GM21717 (cell line): Measurements from ENCODE around the gene GNPAT.

Source experiments
- ATAC-seq: cut with Tn5 transposase; IDR thresholded peaks from one replicate; pipeline ENCODE4 v1.9.1; 2021; ENCODE audit warnings: mild to moderate bottlenecking, moderate library complexity; ENCODE audit not compliant: unreplicated experiment

The GNPAT gene

DNA sequence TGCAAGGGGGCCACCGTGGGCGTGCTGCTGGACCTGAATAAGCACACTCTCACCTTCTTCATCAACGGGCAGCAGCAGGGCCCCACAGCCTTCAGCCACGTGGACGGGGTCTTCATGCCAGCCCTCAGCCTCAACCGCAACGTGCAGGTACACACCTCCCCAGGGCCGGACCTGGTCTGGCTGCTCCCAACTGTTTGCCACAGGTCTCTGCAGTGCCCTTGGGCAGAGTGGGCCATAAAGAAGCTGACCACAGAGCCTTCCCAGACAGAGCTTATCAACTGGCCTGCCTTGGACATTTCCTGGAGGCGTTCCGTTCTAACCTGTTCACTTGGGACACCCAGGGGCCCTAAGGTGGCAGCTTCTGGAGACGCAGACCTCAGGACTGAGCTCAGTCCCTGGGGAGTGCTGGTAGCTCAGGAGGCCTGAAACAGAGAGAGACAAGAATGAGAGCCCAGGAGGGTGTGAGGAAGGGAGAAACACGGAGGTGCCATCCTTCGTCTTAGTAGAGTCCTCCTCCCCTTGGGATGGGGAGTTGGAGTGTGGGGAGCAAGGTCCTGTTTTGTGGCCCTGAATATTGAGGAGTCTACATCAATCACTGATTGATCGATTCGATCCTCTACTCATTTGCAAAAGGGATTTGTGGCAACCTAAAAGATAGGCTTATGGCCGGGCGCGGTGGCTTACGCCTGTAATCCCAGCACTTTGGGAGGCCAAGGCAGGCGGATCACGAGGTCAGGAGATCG is 27.0 kb upstream of the GNPAT start:
- ATAC-seq: no peak

GRCh38 chr1:231214918-231215680 is 25.9 kb upstream of the GNPAT start:
- ATAC-seq: peak; percentile 39

DNA sequence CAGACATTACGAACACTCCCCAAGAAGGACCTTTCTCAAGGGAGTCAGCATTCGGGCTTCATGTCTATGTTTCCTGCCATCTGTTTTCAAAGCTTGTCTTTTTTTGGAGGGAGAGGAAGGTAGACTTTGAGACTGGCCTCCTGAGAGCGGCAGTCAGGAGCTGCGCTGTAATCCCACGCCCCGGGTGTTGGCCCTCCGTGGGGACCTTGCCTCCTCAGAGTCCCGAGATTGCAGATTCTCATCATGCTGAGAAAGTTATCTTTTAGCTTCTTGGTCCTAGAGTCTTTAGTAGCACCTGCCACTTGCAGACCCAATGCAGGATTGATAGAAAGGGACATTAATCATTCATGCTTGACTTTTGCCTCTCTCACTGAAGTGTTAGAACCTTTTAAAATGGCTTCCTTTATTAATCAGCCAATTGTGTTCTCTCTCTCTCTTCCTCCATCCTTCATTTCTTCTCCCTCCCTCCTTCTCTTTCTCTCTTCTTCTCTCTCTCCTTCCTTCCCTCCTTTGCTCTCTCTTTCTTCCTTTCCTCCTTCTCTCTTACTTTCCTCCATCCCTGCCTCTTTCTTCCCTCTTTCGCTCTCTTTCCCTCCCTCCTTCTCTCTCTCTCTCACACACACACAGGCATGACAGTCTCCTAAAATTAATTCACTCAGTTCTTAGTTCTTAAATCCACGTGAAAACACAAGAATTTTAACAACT is 25.2 kb upstream of the GNPAT start:
- ATAC-seq: no peak

- ATAC-seq: no peak
These were observed 24.5 kb upstream of the GNPAT start for GRCh38 chr1:231216498-231216897.

DNA sequence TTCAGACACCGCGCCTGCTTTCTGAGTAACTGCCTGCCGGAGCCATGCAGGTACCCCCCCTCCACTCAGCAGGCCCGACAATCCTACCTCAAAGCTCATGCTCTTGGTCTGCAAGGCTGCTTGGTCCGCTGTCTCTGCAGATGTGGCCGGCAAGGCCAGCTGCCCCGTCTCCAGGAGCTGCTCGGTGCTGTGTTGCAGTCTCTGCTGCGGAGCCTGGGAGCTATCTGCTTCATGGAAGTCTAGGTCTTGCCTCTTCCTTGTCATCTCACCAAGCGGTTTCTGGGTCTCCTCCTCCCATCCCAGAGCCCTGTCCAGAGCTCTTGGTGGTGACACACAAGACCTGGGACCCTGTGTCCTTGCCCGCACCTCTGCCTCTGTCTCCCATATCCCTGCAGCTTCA is 24.0 kb upstream of the GNPAT start:
- no peak for ATAC-seq

GRCh38 chr1:231218078-231218477 is 22.9 kb upstream of the GNPAT start:
- no peak for ATAC-seq

DNA sequence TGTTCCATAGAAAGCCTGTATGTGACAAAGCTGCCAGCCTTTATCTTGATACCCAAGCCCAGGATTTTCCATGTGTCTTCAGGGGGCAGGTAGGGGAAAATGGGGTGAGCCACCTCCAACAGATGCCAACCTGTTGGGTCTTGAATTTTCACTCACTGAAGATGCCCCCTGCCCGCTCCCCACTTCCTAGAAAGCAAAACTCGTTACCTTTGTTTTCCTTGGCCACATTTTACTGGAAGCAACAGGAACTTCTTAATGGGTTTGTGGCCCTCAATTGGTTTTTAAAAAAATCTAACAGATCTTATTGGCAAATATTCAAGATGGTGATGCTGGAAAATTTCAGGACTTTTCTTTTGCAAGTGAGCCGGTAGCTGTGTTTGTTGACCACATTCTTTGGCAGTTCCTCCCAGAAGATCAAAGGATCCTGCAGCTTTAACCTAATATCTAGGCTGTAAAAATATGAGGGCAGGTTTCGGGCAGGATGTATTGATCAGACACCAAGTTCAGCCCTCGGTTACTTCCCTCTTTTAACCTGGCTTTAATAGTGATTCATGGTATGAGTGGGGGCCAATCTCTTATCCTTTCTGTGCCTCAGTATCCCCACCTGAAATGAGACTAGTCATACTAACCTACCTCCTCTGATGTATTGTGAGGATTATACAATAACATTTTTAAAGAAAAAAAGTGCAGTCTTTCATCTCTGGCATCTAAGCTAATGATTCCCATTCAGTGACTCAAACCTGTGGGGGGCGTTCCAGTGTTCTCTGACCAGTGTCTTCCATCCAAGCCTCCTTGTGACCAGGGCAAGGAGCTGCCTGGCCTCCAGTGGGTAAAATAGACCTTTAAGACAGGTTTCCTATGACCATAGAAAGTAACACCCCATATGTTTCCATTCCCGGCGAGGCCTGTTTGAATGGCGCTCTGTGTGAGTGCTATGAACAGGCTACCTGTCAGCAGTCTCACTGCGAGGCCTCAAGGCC is 21.3 kb upstream of the GNPAT start:
- no peak for ATAC-seq

- ATAC-seq: no peak
These were observed 20.2 kb upstream of the GNPAT start for GRCh38 chr1:231220801-231221200.

DNA sequence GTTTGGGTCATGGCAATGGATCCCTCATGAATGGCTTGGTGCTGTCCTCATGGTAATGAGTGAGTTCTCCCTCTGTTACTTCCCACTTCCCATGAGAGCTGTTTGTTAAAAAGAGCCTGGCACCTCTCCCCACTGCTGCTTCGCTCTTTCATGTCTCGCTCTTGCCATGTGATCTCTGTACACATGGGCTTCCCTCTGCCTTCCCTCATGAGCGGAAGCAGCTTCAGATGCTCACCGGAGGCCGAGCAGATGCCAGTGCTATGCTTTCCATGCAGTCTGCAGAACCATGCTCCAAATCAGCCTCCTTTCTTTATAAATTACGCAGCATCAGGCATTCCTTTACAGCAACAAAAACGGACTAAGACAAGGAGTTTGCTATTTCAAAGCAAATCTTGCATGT is 14.9 kb upstream of the GNPAT start:
- ATAC-seq: no peak

DNA sequence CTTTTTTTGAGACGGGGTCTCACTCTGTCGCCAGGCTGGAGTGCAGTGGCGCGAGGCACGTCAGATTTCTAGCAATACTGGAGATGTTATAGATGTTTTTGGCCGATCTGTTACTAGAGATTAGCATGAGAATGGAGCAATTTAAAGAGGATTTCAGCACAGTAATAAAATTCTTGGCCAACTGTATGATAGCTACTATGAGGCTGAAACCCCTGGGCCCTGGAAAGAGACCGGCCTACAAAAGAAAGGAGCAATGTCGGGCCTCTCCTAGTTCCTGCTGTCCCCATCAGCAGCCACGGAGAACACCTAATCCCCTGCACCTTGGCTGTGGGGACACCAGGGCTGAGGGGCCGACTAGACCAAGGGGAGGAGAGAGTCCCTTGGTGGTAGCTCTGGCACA is 9.5 kb upstream of the GNPAT start:
- no peak for ATAC-seq

GRCh38 chr1:231232870-231233734 is 7.9 kb upstream of the GNPAT start:
- no peak for ATAC-seq

- no peak for ATAC-seq
These were observed 7.1 kb upstream of the GNPAT start for GRCh38 chr1:231233735-231234417.

DNA sequence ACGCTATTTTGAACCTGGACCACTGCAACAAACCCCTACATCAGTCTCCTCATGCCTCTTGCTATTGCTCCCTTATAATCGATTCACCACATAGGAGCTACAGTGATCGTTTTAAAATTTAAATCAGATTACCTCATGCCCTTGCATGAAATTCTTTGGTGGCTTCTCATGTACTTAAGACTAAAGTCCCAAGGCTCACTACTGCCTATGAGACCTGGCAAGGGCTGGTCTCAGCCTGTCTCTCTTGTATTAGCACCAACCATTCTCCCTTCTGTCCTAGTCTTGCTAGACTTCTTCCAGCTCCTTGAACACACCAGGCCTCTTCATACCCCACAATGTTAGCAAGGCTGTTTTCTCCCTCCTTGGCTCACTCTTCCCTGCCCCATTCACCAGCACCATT is 6.5 kb upstream of the GNPAT start:
- ATAC-seq: no peak

GRCh38 chr1:231235526-231236207 is 5.3 kb upstream of the GNPAT start:
- ATAC-seq: no peak

GRCh38 chr1:231236208-231236591 is 4.8 kb upstream of the GNPAT start:
- ATAC-seq: no peak

DNA sequence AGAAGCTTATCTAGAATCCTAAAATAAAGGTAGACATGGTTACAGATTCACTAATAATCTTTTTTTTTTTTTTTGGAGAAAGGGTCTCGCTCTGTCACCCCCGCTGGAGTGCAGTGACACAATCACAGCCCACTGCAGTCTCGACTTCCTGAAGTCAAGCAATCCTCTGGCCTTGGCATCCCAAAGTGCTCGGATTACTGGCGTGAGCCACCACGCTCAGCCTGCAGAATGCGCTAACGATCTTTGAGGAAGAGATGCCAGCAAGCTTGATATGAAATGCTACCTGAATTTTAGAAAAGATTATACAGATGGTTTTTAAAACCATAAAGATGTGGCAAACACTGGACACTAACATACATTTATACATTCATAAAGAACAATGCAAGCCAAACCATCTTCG is 4.1 kb upstream of the GNPAT start:
- no peak for ATAC-seq

- no peak for ATAC-seq
These were observed 2.7 kb upstream of the GNPAT start for GRCh38 chr1:231238298-231238697.

DNA sequence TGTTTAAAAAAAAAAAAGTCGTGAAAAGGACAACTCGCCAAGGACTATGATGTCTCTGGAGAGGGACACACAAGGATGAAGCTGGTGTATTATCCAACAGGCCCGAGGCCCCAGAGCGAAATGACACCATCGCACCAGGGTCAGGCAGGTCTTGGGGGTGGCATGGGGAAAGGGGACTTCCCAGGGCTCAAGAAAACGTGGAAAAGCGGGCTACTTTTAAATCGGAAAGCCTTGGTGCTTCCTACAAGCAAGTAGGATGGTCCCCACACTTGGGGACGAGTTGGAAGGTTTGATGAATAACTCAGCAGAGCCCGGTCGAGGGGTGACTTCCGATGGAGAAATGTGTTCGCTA is 505 bp upstream of the GNPAT start:
- peak; percentile 5 for ATAC-seq

- peak; percentile 41 for ATAC-seq
These were observed 738 bp downstream of the GNPAT start for GRCh38 chr1:231241750-231242149.
